C4-2B (cell line): Measurements from ENCODE around the gene CGB7.

Source experiments
- CTCF ChIP-seq: fragments of 450-650 bp; conservative IDR thresholded peaks from 2 replicates; pipeline ENCODE4 v1.5.1; 2017; ENCODE audit warnings: mild to moderate bottlenecking
- ZFX ChIP-seq: fragments of 450-650 bp; IDR thresholded peaks from 2 replicates; pipeline ENCODE4 v1.6.1; 2017

GRCh38 chr19:49085020-49085867 is 27.7 kb upstream of the CGB7 start, which contains the start of gene SNRNP70:
- TF ChIP-seq CTCF (no peak), ZFX (peak; percentile 80)
